GOT3 (cell line): ENCODE data around the gene KCTD5.

Source experiments
- DNase-seq: peaks from one replicate; lab custom pipeline; 2025; ENCODE audit warnings: mixed read lengths; lab: John Stamatoyannopoulos, UW

The KCTD5 gene

DNA sequence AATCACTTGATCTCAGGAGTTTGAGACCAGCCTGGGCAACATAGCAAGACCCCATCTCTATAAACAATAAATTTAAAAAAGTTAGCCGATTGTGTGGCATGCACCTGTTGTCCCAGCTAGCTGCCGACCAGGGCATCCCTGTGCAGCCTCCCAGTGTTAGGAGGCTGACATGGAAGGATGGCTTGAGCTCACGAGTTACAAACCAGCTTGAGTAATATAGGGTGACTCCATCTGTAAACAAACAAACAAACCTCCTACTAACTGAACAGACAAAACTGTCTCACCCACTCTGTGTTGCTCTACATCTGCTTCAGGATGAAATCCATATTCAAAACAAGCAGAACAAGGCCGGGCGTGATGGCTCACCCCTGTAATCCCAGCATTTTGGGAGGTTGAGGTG lies 44.6 kb downstream of the KCTD5 start:
- no peak for DNase-seq

DNA sequence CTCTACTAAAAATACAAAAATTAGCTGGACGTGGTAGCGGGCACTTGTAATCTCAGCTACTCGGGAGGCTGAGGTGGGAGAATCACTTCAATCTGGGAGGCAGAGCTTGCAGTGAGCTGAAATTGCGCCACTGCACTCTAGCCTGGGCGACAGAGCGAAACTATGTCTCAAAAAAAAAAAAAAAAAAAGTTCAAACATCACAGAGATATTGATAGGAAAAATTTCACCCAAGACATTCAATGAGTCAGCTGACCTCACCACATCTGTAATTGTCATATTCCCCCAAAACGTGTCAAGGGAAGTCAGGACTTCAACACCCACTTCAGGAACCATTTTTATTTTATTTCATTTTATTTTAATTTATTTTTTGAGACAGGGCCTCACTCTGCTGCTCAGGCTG lies 45.7 kb downstream of the KCTD5 start:
- no peak for DNase-seq

DNA sequence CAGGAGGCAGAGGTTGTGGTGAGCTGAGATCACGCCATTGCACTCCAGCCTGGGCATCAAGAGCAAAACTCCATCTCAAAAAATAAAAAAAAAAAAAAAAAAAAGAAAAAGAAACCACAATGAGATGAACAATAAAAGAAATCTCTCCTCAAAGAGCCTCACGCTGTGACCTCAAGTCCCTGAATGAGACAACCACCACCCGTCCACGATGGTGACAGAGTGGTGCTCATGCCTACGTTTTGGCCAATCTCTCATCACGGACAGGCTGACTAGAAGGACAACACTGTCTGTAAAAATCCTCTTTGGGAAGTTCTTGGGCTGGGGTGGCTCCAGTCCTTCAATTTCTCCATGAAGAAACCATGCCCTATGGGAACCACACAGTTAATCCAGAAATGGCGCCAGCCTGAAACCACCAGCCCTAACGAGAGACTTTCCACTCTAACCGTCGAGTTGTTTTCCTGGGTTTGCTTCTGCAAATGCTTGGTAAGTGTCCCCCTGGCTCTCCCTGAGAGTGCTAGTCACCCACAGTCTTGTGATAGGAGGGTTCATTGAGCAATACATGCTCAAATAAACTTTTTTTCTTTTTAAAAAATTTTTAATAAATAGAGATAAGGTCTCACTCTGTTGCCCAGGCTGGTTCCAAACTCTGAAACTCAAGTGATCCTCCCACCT lies 52.7 kb downstream of the KCTD5 start:
- DNase-seq, result no peak

DNA sequence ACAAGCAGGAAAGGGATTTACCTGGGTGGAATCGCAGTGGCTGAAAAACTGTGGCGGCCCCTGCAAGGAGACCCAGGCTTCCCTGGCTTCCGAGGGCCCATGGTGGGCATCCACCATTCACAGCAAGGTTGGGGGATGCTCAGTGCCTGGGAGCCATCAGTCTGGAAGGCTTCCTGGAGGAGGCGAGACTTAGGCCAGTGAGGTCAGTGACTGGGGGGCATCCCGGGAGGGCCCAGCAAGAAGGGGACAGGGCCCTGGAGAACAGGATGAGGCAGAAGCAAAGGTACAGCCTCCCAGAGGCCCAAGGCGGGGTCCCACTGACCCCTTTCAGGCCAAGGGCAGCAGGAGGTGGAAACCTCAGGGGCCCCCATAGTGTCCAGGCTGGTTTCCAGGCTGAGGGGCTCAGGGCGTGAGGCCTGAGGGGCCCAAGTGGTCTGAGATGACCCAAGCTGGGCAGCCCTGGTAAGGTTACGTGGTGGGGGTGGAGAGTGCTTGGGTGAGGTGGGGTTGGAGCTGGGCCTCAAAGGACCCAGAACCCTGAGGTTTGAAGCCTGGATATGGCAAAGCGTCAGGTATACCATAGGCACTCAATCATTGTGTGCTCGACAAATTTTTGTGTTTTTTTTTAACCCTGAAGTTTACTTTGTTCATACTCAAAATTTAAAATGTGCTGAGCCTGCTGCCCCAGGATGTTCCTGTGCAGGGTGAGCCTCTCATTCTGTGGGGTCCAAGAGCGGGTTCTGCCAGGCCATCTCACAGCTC lies 54.3 kb downstream of the KCTD5 start:
- no peak for DNase-seq

DNA sequence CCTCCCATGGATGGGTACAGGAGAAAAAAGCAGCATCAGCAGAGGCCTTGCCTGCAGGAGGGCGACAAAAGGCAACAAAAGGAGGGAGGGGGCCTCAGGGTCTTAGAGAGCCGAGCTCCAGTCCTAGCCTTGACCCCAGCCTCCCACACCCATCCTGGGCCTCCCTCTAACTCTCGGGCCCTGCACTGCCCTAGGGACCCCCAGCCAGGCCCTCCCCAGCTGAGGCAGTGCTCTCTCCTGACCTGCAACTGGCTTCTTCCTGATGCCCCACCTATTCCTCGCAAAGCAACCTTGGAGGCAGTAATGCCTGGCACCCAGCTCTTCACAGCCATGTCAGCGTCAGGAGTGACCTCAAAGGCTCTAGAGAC lies 54.9 kb downstream of the KCTD5 start:
- DNase-seq, result no peak

DNA sequence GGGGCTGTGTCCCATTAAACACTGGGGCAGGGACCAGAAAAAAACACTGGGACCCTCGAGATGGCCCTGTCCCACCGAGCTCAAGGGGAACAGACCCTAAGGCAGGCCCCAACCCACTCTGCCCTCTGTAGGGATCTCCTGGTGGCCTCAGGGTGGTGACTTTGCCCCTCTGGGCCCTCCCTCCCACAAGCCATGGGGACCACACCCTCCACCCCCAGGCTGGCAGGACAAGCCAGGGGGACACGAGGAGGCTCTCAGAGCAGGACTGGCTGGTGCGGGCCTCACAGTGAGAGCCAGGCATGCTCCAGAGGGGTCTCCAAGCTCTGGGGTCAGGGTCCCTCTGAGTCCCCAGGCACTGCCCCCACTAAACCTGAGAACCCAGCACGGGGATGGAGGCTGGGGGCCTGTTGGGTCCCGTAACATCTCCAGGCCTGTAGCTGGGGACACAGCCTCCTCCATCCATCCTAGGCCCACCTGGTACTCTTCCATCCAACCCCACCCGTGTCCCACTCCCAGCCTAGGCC lies 55.6 kb downstream of the KCTD5 start:
- no peak for DNase-seq

DNA sequence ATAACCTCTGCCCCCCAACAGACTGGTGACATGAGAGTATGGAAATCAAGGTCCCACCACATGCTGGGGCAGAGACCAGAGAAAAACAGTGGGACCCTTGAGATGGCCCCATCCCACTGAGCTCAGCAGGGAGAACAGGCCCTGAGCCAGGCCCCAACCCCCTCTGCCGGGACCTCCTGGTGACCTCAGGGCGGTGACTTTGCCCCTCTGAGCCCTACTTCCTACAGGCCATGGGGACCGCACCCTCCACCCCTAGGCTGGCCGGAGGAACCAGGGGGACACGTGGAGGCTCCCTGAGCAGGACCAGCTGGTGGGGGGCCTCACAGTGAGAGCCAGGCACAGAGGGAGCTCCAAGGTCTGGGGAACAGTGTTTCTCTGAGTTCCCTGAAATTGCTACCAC lies 56.3 kb downstream of the KCTD5 start:
- no peak for DNase-seq

DNA sequence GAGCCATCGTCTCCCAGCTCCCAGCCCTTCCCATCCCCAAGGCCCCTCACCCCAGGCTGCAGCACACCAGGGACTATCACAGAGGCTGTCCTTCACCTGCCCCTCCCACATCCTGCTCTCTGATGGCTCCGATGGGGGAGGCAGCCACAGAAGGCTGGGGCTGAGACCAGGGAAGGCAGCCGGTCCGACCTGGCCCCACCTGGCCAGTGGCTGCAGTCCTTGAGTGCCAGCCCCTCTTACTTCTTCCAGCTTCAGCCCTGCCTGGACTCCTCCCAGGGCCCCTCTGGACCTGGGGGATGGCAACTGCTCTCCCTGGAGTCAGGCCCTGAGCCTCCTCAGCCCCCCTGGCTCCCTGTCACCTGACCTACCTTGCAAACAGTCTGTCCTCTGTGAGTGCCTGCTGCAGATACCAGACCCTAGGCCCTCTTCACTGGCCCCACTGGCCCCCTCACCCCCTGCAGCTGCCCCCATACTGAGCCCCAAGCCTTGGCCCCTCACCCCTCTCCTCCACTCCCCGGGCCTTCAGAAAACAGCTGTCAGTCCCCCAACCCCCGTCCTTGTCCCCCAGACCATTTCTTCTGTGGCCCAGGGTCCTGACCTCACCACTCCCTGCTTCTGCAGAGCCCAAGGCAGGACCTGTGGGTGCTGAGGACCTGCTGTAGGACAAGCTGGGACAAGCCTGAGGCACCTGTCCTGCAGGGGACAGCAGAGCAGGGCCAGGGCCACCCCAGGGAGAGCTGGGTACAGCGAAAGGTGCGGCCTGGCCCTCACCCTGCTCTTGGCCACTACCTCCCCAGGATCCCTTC lies 57.5 kb downstream of the KCTD5 start:
- no peak for DNase-seq

DNA sequence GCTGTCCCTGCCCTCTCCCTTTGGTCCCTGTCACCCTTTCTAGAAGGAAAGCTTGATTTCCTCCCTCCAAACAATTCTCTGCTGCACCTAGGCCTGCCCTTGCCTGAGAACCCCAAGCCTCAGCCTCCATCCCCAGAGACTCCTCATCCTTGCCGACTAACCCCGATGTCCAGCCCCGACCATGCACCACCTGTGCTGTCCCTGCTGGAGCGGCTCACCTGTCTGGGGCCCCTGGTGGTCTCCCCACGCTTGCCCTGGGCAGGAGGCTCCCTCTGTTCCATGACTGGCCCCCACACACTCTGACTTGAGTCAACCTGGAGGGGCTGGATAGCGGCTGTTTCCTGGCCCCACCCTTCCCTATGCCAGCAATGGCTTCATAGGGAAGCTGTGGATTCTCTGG lies 58.2 kb downstream of the KCTD5 start:
- DNase-seq, result no peak

DNA sequence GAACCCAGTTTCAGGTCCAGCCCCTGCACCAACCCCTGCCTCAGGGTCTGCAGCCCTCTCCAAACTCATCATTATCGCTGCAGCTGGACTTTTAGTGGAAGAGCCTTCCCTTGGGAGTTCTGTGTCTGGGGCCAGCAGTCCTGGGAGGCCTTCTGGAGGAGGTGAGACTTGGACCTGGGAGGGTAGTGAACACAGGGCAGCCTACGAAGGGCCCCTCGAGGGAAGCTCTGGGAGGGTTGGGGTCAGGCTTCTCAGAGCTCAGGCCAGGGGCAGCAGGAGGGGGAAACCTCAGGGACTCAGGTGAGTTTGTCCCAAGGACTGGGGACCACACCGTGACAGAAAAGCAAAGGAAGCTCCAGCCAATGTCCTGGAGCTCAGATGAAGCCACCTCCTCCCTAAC lies 58.8 kb downstream of the KCTD5 start:
- DNase-seq, result no peak

DNA sequence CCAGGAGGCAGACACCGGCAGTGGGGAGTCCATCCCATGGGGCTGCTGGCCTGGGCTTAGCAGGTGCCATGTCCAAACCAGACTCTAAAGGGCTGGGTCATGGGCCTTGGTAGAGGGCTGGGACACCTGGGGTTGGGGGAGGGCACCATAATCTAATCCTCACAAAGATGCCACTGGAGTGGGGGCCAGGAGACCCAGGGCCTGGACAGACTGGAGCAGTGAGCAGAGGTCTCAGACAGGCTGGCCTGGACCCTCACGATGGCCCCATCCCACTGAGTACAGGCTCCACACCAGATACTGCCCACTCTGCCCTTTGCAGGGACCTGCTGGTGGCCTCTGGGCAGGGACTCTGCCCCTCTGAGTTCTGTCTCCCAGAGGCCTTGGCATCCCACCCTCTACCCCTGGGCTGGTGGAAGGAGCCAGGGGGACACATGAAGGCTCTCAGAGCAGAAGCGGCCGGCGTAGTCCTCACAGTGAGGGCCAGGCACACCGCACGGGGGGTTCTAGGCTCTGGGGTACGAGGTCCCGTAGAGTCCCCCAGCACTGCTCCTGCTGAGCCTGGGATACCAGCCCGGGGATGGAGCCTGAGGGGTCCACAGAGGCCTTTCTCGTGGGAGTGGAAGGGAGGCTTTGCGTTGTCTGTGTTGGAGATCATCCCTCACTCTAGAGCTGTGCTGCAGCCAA lies 60.1 kb downstream of the KCTD5 start:
- no peak for DNase-seq

DNA sequence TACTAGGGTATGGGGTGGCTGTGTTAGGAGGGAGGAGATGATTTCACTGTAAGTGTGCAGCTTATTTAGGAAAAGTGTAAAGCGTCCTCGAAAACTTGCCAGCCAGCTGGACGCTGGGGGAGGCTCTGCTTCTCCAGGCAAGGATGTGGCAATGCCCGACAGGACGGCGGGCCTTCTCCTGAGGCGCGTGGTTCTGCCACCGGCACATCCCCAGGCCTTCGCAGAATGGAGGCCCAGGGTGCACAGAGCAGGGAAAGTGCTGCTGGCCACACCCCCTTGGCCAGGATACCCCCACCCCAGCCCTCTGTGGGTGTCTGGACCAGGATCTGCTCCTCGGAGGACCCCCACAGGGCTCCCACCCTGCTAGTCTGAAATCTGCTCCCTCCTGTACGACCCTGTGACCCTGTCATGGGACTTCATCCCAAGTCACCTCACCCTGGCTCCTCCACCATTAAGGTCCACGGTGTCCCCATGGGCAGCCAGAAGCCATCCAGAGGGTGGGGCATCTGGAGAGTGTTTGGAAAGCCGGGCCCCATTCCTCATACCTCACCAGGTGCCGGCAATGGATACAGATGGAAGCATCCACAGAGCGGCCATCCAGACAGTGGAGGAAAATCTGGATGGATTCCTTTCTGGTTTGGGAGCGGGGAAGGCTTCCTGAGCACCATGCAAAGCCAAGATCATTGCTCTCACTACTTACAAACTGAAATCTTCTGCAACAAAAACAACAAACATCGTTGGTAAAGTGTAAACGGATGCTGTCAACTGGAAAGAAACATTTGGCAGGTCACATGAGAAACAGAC lies 60.9 kb downstream of the KCTD5 start:
- no peak for DNase-seq

DNA sequence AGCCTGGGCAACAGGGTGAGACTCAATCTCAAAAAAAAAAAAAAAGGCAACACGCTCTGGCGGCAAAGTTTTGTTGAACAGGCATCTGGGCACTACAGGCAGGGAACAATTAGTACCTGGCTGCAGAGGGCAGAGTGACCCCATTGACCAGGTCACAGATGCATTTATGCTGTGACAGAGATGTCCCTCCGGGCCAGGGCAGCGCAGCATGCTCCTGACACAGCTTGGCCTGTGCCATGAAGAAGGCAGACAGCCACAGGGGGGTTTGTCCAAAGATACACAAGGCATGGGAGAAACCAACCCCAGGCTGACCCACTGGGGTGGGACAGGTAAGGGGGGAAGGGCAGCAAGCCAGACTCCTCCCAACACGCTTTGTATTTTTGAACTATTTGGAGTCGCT lies 62.4 kb downstream of the KCTD5 start:
- no peak for DNase-seq

DNA sequence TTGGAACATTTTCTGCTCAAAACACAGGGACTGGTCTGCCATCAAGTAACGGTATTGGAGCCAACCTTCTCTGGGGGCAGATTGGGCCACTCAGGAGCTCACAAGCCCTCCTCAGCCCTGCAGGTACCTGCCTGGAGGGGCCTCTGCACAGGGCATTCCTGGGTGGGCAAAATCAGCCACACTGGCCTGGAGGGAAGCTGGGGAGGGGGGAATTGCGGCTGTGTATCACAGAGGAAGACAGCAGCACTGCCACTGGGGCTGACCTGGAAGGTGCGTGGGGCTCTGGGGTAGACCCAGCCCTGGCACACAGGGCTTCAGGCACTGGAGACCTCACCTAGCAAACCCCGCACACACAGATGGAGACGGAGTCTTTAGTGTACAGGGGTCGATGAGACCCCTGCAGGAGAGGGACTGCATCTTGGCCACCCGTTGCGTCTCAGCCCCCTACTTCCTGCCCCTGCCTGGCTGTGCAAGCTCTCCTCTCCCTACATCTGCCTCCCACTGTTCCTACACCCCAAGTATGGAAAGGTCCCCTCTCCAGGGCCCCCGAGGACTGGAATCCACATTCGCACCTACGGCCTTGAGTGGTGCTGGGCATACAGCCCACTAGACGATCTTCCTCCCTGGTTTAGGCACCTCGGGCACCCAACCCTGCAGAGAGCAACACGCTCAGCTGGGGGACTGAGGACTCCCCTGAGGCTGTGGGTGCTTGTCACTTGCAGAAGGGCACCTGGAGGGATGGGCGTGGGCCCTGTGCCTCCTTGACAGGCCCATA lies 63.0 kb downstream of the KCTD5 start:
- no peak for DNase-seq

DNA sequence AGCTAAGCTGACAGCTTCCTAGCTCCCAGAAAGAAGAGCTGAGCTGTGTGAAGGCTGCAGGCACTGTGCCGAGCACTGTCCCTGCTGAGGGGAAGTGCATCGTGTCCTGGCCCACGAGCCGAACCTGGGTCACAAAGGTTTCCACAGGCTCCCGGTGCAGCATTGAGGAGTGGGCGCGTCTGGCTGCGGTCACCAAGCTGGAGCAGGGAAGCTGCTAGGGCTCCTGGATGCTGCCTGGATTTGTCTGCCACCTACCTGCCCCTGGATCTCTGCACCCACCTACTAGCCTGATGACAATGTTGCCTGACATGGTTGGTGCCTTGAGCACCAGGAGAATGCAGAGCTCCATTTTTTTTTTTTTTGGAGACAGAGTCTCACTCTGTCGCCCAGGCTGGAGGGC lies 63.6 kb downstream of the KCTD5 start:
- no peak for DNase-seq

DNA sequence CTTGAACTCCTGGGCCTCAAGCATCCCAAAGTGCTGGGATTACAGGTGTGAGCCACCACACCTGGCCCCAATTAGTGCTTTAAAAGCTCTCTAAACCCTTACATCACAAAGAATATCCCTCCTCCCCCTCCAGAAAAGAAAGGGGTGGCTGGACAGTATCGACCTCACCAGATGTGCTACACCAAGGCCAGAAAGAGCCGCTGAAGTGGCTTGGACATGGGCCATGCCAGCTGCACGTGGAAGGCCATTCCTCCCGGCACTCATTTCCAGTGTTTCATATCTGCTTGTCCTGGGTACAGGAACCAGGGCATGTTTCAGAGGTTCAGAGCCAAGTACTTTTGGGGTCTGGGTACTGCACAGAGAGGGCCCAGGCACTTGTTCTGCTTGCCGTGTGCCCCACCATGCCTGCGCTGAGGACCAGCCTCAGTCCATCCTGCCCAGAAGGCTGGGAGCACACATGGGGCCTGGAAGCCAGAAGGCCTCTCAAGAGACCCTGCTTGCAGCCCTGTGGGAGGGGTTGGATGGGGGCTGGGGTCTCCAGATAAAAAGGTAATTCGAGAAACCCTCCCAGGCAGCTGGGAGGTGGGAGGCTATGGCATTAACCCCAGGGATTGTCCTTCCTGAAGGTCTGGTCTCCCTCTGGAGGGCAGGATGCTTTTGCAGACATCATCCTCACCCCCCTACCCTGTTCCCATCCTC lies 66.6 kb downstream of the KCTD5 start:
- DNase-seq, result no peak

DNA sequence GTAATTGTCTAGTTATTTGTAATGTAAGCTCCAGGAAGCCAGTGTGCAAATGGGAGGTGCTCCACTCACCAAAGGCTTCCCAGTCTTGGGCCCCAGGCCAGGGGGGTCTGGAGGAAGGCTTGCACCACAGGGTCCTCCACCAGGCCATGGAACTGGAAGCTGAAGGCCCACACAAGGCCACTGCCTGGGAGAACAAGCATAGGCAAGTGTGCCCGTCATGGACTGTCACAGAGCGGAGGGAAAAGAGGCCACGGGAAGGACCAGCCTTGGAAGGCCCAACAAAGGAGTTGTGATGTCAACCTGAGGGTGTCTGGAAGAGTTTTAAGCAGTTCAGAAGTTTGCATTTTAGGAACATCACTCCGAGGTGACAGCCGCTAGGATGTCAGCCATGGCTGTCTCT lies 67.2 kb downstream of the KCTD5 start:
- no peak for DNase-seq

DNA sequence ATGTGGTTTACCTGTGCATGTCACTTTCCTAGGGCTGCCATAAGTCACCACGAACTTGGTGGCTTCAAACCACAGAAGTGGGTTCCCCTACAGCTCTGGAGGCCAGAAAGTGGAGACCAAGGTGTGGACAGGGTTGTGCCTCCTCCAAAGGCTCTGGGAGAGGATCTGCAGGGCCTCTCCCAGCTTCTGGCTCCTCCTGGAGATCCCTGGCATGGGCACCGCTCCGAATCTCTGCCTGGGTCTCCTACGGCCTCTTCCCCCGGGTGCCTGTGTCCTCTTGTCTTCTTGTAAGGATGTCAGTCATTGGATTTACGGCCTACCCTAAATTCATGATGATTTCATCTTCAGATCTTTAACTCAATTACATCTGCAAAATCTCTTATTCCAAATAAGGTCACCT lies 67.6 kb downstream of the KCTD5 start:
- no peak for DNase-seq

DNA sequence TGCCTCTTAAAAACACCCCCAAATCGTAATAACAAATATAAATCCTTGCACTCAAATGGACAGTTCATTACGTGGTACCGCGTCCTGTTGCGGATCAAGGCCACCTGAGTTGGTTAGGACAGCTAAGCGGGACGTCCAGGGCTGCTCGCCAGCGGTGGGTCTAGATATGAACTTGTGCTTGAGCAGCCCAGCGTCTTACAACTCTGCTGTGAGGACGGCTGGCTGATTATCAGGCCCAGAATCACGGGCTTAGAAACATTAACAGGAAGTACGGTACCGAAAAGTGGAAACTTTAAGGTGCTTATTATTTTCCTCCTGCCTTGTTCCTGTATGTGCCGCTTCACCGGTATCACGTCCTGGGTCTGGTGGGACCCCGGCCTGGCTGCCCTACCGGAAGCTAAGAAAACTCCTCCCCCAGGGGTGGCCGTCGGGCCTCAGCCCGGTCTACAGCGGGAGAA lies 69.3 kb downstream of the KCTD5 start:
- DNase-seq, result no peak
